Panc1 (cell line): ENCODE measurements around the gene SENP5. TPM values are rescaled to one million over a fixed set of nuclear protein-coding genes. Genes with fewer than 3 reads are reported as not detected.

ENCODE experiments used
- ATAC-seq: fragments of 200-7000 bp; cut with Tn5 transposase; 2 replicates; pipeline ENCODE4 v1.9.1; 2020; ENCODE audit warnings: mild to moderate bottlenecking, moderate library complexity
- BruUV-seq: library from RNA; stranded (reverse); fragments of 400-500 nt; replicated peaks from 2 replicates; lab custom pipeline; 2021; lab: Mats Ljungman, UMichigan
- CTCF ChIA-PET: fragments of 300-600 bp; sonication (Branson Sonifier 250); formaldehyde crosslinking; loops from one replicate; lab custom pipeline; 2022; ENCODE audit warnings: antibody characterized with exemption; lab: Charles Lee
- POLR2A ChIA-PET: fragments of 300-600 bp; sonication (Branson Sonifier 250); formaldehyde crosslinking; loops from one replicate; lab custom pipeline; 2022; ENCODE audit warnings: antibody characterized with exemption; lab: Charles Lee
- DNase-seq: peaks from one replicate; pipeline ENCODE4 v3.0.0-alpha.2; 2010; ENCODE audit warnings: low read depth, low spot score
- H3K27ac ChIP-seq: 2 replicates; pipeline ENCODE4 v1.5.1; 2011; ENCODE audit warnings: mild to moderate bottlenecking, low read length, inconsistent platforms
- H3K27me3 ChIP-seq: fragments of 200-500 bp; sonication (Bioruptor generic); 2 replicates; pipeline ENCODE4 v1.6.0; 2014; ENCODE audit warnings: low read length, inconsistent platforms; ENCODE audit not compliant: control insufficient read depth, insufficient read depth
- H3K36me3 ChIP-seq: fragments of 200-500 bp; sonication (Bioruptor generic); 2 replicates; pipeline ENCODE4 v1.5.1; 2014; ENCODE audit warnings: inconsistent platforms, mild to moderate bottlenecking, low read length, moderate library complexity; ENCODE audit not compliant: control insufficient read depth, insufficient read depth
- H3K4me1 ChIP-seq: 2 replicates; pipeline ENCODE4 v1.5.1; 2011; ENCODE audit warnings: inconsistent platforms, mild to moderate bottlenecking, low read length, moderate library complexity; ENCODE audit not compliant: control insufficient read depth, insufficient read depth
- H3K4me3 ChIP-seq, 2 experiments: 2 replicates each; pipeline ENCODE4 v1.5.1; 2011 to 2012; ENCODE audit warnings: low read depth in 2 of 2, low read length in 2 of 2, mild to moderate bottlenecking in 2 of 2, inconsistent platforms in 1 of 2, moderate library complexity in 1 of 2
- H3K9me3 ChIP-seq: fragments of 200-500 bp; sonication (Bioruptor generic); 2 replicates; pipeline ENCODE4 v1.5.1; 2014; ENCODE audit warnings: low read depth, mild to moderate bottlenecking, inconsistent platforms, low read length, moderate library complexity; ENCODE audit not compliant: control insufficient read depth, insufficient read depth
- CTCF ChIP-seq: fragments of 450-650 bp; IDR thresholded peaks from 2 replicates; pipeline ENCODE4 v1.5.1; 2017; ENCODE audit warnings: mild to moderate bottlenecking
- POLR2AphosphoS5 ChIP-seq: IDR thresholded peaks from 2 replicates; pipeline ENCODE4 v1.6.1; 2012; ENCODE audit warnings: mild to moderate bottlenecking, low read depth, low read length, moderate library complexity
- REST ChIP-seq, 2 experiments: IDR thresholded peaks; 2 replicates each; pipeline ENCODE4 v1.6.1; 2011 to 2012; ENCODE audit warnings: low read depth in 2 of 2, control low read depth in 1 of 2, low read length in 1 of 2, mild to moderate bottlenecking in 1 of 2, moderate library complexity in 1 of 2; ENCODE audit not compliant: insufficient read depth in 1 of 2
- SIN3A ChIP-seq: IDR thresholded peaks from 2 replicates; pipeline ENCODE4 v1.6.1; 2012; ENCODE audit warnings: low read depth, mild to moderate bottlenecking, low read length, moderate library complexity, borderline replicate concordance; ENCODE audit not compliant: insufficient read depth
- TCF7L2 ChIP-seq: IDR thresholded peaks from 2 replicates; pipeline ENCODE4 v1.6.1; 2011; ENCODE audit warnings: mild to moderate bottlenecking, low read depth, low read length, inconsistent platforms
- in situ Hi-C: cut with HindIII; loops from 2 replicates; pipeline ENCODE4 v1.10.0; 2016; ENCODE audit warnings: low sequenced_read_pairs, low pct_unique_long_range_greater_than_20kb
- intact Hi-C: fragments of 100-400 bp; cut with micrococcal nuclease; formaldehyde crosslinking; loops from one replicate; pipeline ENCODE4 v1.10.0; 2022; ENCODE audit not compliant: unreplicated experiment
- total RNA-seq: library from RNA; stranded (reverse); gene quantifications from one replicate; pipeline ENCODE4 v1.2.1, GENCODE V29; 2021; ENCODE audit not compliant: unreplicated experiment

SENP5 gene
- total RNA-seq, 1 experiment from 2014 or later: 40.0 TPM

- no peaks in the 10 kb centered on the region for H3K9me3 ChIP-seq
- H3K4me3 ChIP-seq: no peak overlapping the region
- H3K4me1 ChIP-seq: peaks cover under 1% of the 10 kb centered on the region; the same call in 1 of the 2 replicates
- DNase-seq (no peak), ATAC-seq (no peak)
- no peaks in the 10 kb centered on the region for H3K36me3 ChIP-seq
- intact Hi-C loops: loop anchor here (10.0 kb wide), 1 partner anchor 451 kb away; no protein-coding TSS in a partner anchor
- in situ Hi-C loops: no loop called here
- ChIA-PET POLR2A (no interaction called here), CTCF (interaction anchor here (1.8 kb wide), 1 partner anchor 54 kb away, joined by 6 read pairs; the partner anchor contains the start of gene MELTF)
- H3K27ac ChIP-seq: no peak overlapping the region
- no TSS peak for BruUV-seq
- no peaks in the 10 kb centered on the region for H3K27me3 ChIP-seq
- TF ChIP-seq TCF7L2: no peak
- no peak for TF ChIP-seq CTCF
- no peak for TF ChIP-seq SIN3A
- TF ChIP-seq REST (IDR thresholded peaks at IDR 0.05; ENCODE audit: insufficient read depth in 1 of 2, low read depth in 2 of 2, low read length in 1 of 2): no peak
- TF ChIP-seq POLR2AphosphoS5: no peak
Observed at GRCh38 chr3:196975349-196975748, 107.6 kb downstream of the SENP5 start.

GRCh38 chr3:196976941-196977340, 109.2 kb downstream of the SENP5 start:
- DNase-seq (no peak), ATAC-seq (no peak)
- Histone ChIP-seq H3K27ac (no peak overlapping the region), H3K9me3 (no peaks in the 10 kb centered on the region), H3K4me1 (no peaks in the 10 kb centered on the region), H3K4me3 (no peak overlapping the region), H3K27me3 (no peaks in the 10 kb centered on the region), H3K36me3 (no peaks in the 10 kb centered on the region)
- ChIA-PET POLR2A (no interaction called here), CTCF (no interaction called here)
- in situ Hi-C loops: no loop called here
- BruUV-seq: no TSS peak
- TF ChIP-seq TCF7L2 (no peak), REST (IDR thresholded peaks at IDR 0.05; ENCODE audit: insufficient read depth in 1 of 2, low read depth in 2 of 2, low read length in 1 of 2) (no peak)
- intact Hi-C loops: loop anchor here (10.0 kb wide), 1 partner anchor 452 kb away; no protein-coding TSS in a partner anchor
